BJ (cell line): ENCODE results near the gene PHTF2. TPM values are rescaled to one million over a fixed set of nuclear protein-coding genes. Genes with fewer than 3 reads are reported as not detected.

ENCODE experiments used
- CTCF ChIA-PET: fragments of 350-600 bp; formaldehyde crosslinking; extraction: SDS; loops from one replicate; lab custom pipeline; 2021; ENCODE audit warnings: antibody characterized with exemption, inconsistent platforms; lab: Yijun Ruan, JAX
- POLR2A ChIA-PET: fragments of 300-600 bp; sonication (Branson Sonifier 250); formaldehyde crosslinking; extraction: SDS; loops from one replicate; lab custom pipeline; 2021; ENCODE audit warnings: antibody characterized with exemption; lab: Charles Lee
- DNase-seq: peaks from one replicate; pipeline ENCODE4 v3.0.0-alpha.2; 2011; ENCODE audit warnings: low read depth
- H3K27me3 ChIP-seq: 2 replicates; pipeline ENCODE4 v1.6.0; 2011; ENCODE audit warnings: low read length; ENCODE audit not compliant: control insufficient read depth, insufficient read depth
- H3K36me3 ChIP-seq: 2 replicates; pipeline ENCODE4 v1.5.1; 2011; ENCODE audit warnings: low read length; ENCODE audit not compliant: control insufficient read depth, insufficient read depth
- H3K4me3 ChIP-seq: 2 replicates; pipeline ENCODE4 v1.5.1; 2011; ENCODE audit warnings: low read depth, mild to moderate bottlenecking, control low read depth, low read length
- CTCF ChIP-seq: IDR thresholded peaks from 2 replicates; pipeline ENCODE4 v1.5.1; 2011; ENCODE audit warnings: low read depth, mild to moderate bottlenecking, control low read depth, inconsistent platforms, low read length, moderate library complexity; ENCODE audit not compliant: insufficient read depth
- polyA plus RNA-seq: library from polyadenylated mRNA; depleted of rRNA; stranded (reverse); fragments of >200 nt; gene quantifications from 2 replicates; pipeline ENCODE4 v1.2.3, GENCODE V29; 2011

The PHTF2 gene
- polyA plus RNA-seq, 1 experiment, result 27.8 TPM

GRCh38 chr7:77897004-77897547 is 98.5 kb downstream of the PHTF2 start:
- H3K4me3 ChIP-seq, result no peak overlapping the region
- CTCF ChIA-PET, result no interaction called here

GRCh38 chr7:77899516-77899915 is 100.9 kb downstream of the PHTF2 start:
- CTCF ChIA-PET, result interaction anchor here (0.7 kb wide), 1 partner anchor 1636 kb away, joined by 5 read pairs; no protein-coding TSS in a partner anchor
- POLR2A ChIA-PET, result no interaction called here
- no peak for TF ChIP-seq CTCF
- Histone ChIP-seq H3K4me3 (no peak overlapping the region), H3K36me3 (no peaks in the 10 kb centered on the region), H3K27me3 (no peaks in the 10 kb centered on the region)
- DNase-seq, result no peak

More at GRCh38 chr7:77897004-77897547, 98.5 kb downstream of the PHTF2 start:
- no peaks in the 10 kb centered on the region for H3K36me3 ChIP-seq
- H3K27me3 ChIP-seq, result no peaks in the 10 kb centered on the region
- TF ChIP-seq CTCF, result no peak
- no peak for DNase-seq
- POLR2A ChIA-PET, result no interaction called here

GRCh38 chr7:77903597-77903996 is 105.0 kb downstream of the PHTF2 start:
- ChIA-PET CTCF (interaction anchor here (1.4 to 1.8 kb wide), 3 partner anchors 18 to 250 kb away, joined by 3 to 7 read pairs (median 3); no protein-coding TSS in a partner anchor), POLR2A (no interaction called here)
- Histone ChIP-seq H3K4me3 (no peak overlapping the region), H3K36me3 (no peaks in the 10 kb centered on the region; the same call in 1 of the 2 replicates), H3K27me3 (no peaks in the 10 kb centered on the region)
- TF ChIP-seq CTCF, result peak; percentile 27; the same call in 1 of the 2 replicates
- DNase-seq, result no peak

DNA sequence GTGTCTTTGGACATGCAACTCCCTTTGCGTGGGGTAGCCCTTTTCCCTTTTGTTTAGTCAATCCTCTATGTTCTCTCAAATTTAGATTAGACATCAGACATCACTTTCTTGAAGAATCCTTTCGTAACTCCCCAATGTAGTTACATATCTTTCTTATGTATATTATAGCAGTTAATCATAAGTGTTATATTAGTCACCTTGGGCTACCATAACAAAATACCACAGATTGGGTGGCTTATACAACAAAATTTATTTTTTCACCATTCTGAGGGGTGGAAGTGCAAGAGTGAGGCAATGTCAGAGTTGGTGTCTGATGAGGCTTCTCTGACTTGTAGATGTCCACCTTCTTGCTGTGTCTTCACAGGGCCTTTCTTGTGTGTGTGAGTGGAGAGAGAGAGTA is 105.7 kb downstream of the PHTF2 start:
- TF ChIP-seq CTCF, result no peak
- DNase-seq, result no peak
- CTCF ChIA-PET, result interaction anchor here (1.4 to 1.8 kb wide), 3 partner anchors 17 to 251 kb away, joined by 3 to 7 read pairs (median 3); no protein-coding TSS in a partner anchor
- Histone ChIP-seq H3K4me3 (no peak overlapping the region), H3K36me3 (no peaks in the 10 kb centered on the region; the same call in 1 of the 2 replicates), H3K27me3 (no peaks in the 10 kb centered on the region)
- POLR2A ChIA-PET, result no interaction called here

DNA sequence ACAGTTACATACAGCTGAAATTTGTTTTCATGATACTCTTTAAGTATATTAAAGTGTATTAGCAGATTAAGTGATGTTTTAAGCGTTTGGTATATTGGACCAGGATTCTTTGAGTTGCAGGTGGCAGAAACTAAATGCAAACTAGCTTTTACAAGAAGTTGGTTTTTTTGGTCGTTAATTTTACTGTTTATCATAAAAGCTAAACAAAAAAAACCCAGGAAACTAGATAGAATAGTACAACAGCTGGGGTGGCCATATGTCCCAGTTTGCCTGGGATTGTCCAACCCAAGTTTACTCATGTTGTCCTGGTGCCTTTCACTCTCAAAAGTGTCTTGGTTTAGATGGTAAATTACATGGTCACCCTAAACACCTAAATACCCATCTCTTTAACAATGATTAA is 108.7 kb downstream of the PHTF2 start:
- Histone ChIP-seq H3K36me3 (no peaks in the 10 kb centered on the region; the same call in none of the 2 replicates), H3K27me3 (no peaks in the 10 kb centered on the region), H3K4me3 (no peak overlapping the region)
- CTCF ChIA-PET, result interaction anchor here (0.6 kb wide), 1 partner anchor 257 kb away, joined by 4 read pairs; no protein-coding TSS in a partner anchor
- POLR2A ChIA-PET, result no interaction called here
- TF ChIP-seq CTCF, result no peak
- no peak for DNase-seq
